NCI-H82 treated with DMSO at 0.1 percent for 48 hours (cell line): ENCODE data around the gene ELMO3.

Experiments used
- DNase-seq: peaks from one replicate; lab custom pipeline; 2025; ENCODE audit not compliant: unreplicated experiment; lab: John Stamatoyannopoulos, UW

The ELMO3 gene

GRCh38 chr16:67237396-67238277, 38.7 kb downstream of the ELMO3 start:
- DNase-seq = no peak

- no peak for DNase-seq
These were observed 39.3 kb downstream of the ELMO3 start for GRCh38 chr16:67238278-67238575.

GRCh38 chr16:67238806-67239470, 40.0 kb downstream of the ELMO3 start:
- DNase-seq = no peak

- DNase-seq = no peak
These were observed 41.6 kb downstream of the ELMO3 start for GRCh38 chr16:67240506-67240905.

GRCh38 chr16:67241008-67241900, 42.3 kb downstream of the ELMO3 start:
- no peak for DNase-seq

- DNase-seq = no peak
These were observed 43.3 kb downstream of the ELMO3 start for GRCh38 chr16:67242138-67242730.

- DNase-seq = no peak
These were observed 44.5 kb downstream of the ELMO3 start for GRCh38 chr16:67243481-67243880.

- no peak for DNase-seq
These were observed 45.7 kb downstream of the ELMO3 start for GRCh38 chr16:67244387-67245185.

DNA sequence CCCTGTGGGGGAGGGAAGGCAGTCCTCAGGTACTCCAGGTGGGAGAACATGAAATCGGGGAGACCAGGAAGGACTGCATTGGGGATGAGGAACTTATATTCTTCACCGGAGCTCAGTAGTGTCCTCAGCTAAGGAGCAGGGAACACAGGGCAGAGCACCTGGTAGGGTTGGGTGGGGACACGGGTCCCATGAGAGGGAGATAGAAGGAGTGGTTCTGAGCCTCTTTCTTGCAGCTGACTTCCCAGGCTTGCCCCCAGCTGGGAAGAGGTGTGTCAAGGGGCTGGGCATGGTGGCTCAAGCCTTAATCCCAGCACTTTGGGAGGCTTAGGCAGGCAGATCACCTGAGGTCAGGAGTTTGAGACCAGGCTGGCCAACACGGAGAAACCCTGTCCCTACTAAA, 46.3 kb downstream of the ELMO3 start:
- peak; percentile 17 for DNase-seq

- no peak for DNase-seq
These were observed 46.7 kb downstream of the ELMO3 start for GRCh38 chr16:67245674-67246080.

DNA sequence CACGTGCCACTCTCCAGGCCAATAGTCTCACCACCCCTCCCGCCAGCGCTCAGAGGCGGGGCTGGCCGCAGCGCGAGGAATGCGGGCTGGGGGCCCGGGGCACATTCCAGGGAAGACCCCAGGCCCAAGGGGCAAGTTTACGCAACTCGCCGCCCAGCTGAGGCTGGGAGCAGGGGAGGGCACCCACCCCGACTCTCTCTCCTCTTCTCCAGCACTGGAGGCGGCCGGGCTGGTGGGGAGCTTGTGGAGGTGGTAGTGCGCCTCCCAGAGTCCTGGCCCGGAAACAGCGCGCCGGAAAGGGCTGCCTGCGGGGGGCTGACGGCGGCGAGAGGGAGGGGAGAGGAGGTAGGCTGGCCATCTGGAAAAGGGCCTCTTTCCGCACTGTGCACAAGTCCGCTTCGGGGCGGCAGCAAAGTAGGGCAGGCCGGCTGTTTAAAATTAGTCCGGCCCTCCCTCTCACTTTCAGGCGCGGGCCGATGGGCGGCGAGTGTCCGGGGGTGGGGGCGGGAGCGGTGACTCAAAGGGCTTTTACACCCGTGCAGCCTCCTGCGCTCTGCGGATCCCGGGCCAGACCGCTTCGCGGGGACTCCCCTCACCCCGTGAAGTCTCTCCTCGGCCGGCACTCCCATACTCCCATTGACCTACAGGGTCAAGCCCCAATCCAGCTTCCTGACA, 47.3 kb downstream of the ELMO3 start:
- peak; percentile 65 for DNase-seq

- no peak for DNase-seq
These were observed 47.8 kb downstream of the ELMO3 start for GRCh38 chr16:67246756-67247191.

GRCh38 chr16:67247192-67248072, 48.5 kb downstream of the ELMO3 start, which contains the start of gene FHOD1:
FHOD1 (minus strand) TSS chr16:67247481; CDS start chr16:67247410, 71 bp downstream.
- DNase-seq = peak; percentile 85

DNA sequence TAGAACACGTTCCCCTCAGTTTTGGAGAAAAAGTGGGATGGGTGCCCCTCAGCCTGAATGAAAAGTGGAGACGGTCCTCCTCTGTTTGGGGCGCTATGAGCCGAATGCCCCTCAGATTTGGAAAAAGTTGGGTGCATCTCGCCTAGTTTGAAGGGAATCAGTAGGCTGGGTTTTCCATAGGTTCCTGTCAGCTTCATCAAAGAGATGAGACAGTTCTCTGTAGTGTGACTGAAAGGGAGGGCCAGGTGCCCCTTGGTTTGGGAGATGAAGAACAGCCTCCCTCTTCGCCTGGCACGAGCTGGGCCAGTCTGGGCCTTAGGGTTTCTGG, 49.1 kb downstream of the ELMO3 start:
- DNase-seq = no peak

- no peak for DNase-seq
These were observed 49.7 kb downstream of the ELMO3 start, which contains the start of gene SLC9A5 for GRCh38 chr16:67248401-67249177. SLC9A5 (plus strand) TSS chr16:67248979; CDS start chr16:67249015, 36 bp downstream.

- DNase-seq = no peak
These were observed 50.5 kb downstream of the ELMO3 start for GRCh38 chr16:67249178-67250044.

DNA sequence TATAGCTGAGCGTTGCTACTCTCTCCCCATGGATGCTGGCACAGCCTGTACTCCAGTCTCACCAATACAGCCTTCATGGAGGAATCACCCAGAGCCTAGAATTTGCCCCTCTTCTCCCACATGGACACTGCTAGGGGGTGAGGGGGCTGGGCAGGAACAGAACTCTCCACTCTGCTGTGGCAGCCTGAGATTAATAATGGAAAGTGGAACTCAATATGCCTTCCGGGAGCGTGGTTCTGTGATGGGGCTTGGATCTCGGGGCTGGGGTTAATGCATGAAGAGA, 51.1 kb downstream of the ELMO3 start:
- no peak for DNase-seq
